IMR-90 (cell line): ENCODE measurements around the gene MTM1. TPM values are rescaled to one million over a fixed set of nuclear protein-coding genes. Genes with fewer than 3 reads are reported as not detected.

Experiments used
- ATAC-seq: fragments of 200-7000 bp; cut with Tn5 transposase; 2 replicates; pipeline ENCODE4 v1.9.1; 2020; ENCODE audit warnings: low read depth, mild to moderate bottlenecking, moderate library complexity
- BruUV-seq: library from RNA; stranded (reverse); fragments of 400-500 nt; replicated peaks from 2 replicates; lab custom pipeline; 2021; lab: Mats Ljungman, UMichigan
- CTCF ChIA-PET: fragments of 300-600 bp; formaldehyde crosslinking; extraction: SDS; loops from one replicate; lab custom pipeline; 2021; ENCODE audit warnings: antibody characterized with exemption; lab: Yijun Ruan, JAX
- POLR2A ChIA-PET: fragments of 300-600 bp; sonication (Branson Sonifier 250); formaldehyde crosslinking; loops from one replicate; lab custom pipeline; 2022; ENCODE audit warnings: antibody characterized with exemption; ENCODE audit not compliant: unreplicated experiment; lab: Charles Lee
- DNase-seq: peaks from one replicate; pipeline ENCODE4 v3.0.0; 2013
- H2AFZ ChIP-seq: replicated peaks from 2 replicates; pipeline ENCODE3; 2013; ENCODE audit warnings: low read length, mild to moderate bottlenecking; ENCODE audit not compliant: poor library complexity
- H2AK5ac ChIP-seq: 2 replicates; pipeline ENCODE4 v1.6.1; 2013; ENCODE audit warnings: low read depth, low read length, inconsistent platforms
- H2AK9ac ChIP-seq: replicated peaks from 2 replicates; pipeline ENCODE3; 2013; ENCODE audit warnings: mild to moderate bottlenecking, low read depth, low read length, moderate library complexity; ENCODE audit not compliant: poor library complexity
- H2BK120ac ChIP-seq: 2 replicates; pipeline ENCODE4 v1.6.1; 2013; ENCODE audit warnings: low read depth, low read length, inconsistent platforms
- H2BK15ac ChIP-seq: 3 replicates; pipeline ENCODE4 v1.6.1; 2013; ENCODE audit warnings: low read depth, low read length, inconsistent platforms
- H2BK20ac ChIP-seq: 2 replicates; pipeline ENCODE4 v1.6.1; 2013; ENCODE audit warnings: low read depth, mild to moderate bottlenecking, inconsistent platforms, low read length, moderate library complexity
- H2BK5ac ChIP-seq: 2 replicates; pipeline ENCODE4 v1.6.1; 2013; ENCODE audit warnings: mild to moderate bottlenecking, low read depth, low read length, inconsistent platforms; ENCODE audit not compliant: poor library complexity, severe bottlenecking
- H3K14ac ChIP-seq: replicated peaks from 2 replicates; pipeline ENCODE4 v1.6.1; 2013; ENCODE audit warnings: low read depth, low read length, inconsistent platforms
- H3K18ac ChIP-seq: 2 replicates; pipeline ENCODE4 v1.6.1; 2013; ENCODE audit warnings: low read depth, low read length, control low read depth
- H3K23ac ChIP-seq: 2 replicates; pipeline ENCODE4 v1.6.1; 2013; ENCODE audit warnings: low read depth, low read length, inconsistent platforms
- H3K27ac ChIP-seq: 2 replicates; pipeline ENCODE4 v1.5.1; 2013; ENCODE audit warnings: mild to moderate bottlenecking, control low read depth, low read length; ENCODE audit not compliant: insufficient read depth
- H3K27me3 ChIP-seq: 2 replicates; pipeline ENCODE4 v1.6.1; 2013; ENCODE audit warnings: low read length; ENCODE audit not compliant: control insufficient read depth, insufficient read depth
- H3K36me3 ChIP-seq: 2 replicates; pipeline ENCODE4 v1.6.1; 2013; ENCODE audit warnings: low read length, mixed read lengths; ENCODE audit not compliant: control insufficient read depth, insufficient read depth
- H3K4ac ChIP-seq: 2 replicates; pipeline ENCODE4 v1.6.1; 2013; ENCODE audit warnings: low read depth, low read length, inconsistent platforms
- H3K4me1 ChIP-seq: 2 replicates; pipeline ENCODE4 v1.6.1; 2013; ENCODE audit warnings: low read length, mixed read lengths; ENCODE audit not compliant: control insufficient read depth, insufficient read depth
- H3K4me2 ChIP-seq: 2 replicates; pipeline ENCODE4 v1.6.1; 2013; ENCODE audit warnings: low read depth, mild to moderate bottlenecking, control low read depth, low read length, moderate library complexity
- H3K4me3 ChIP-seq: 2 replicates; pipeline ENCODE4 v1.5.1; 2013; ENCODE audit warnings: low read depth, mild to moderate bottlenecking, control low read depth, low read length, moderate library complexity; ENCODE audit not compliant: insufficient read depth
- H3K56ac ChIP-seq: 2 replicates; pipeline ENCODE4 v1.6.1; 2013; ENCODE audit warnings: low read length, inconsistent platforms; ENCODE audit not compliant: insufficient read depth; ENCODE audit errors: extremely low read depth
- H3K79me1 ChIP-seq, 2 experiments: 2 replicates each; pipeline ENCODE4 v1.6.1; 2013; ENCODE audit warnings: low read length in 2 of 2, inconsistent platforms in 1 of 2, low read depth in 1 of 2
- H3K9ac ChIP-seq: 2 replicates; pipeline ENCODE4 v1.6.1; 2013; ENCODE audit warnings: low read depth, low read length, control low read depth
- H3K9me1 ChIP-seq: 2 replicates; pipeline ENCODE4 v1.6.1; 2013; ENCODE audit warnings: low read length, inconsistent platforms; ENCODE audit not compliant: insufficient read depth
- H3K9me3 ChIP-seq: 2 replicates; pipeline ENCODE4 v1.6.1; 2013; ENCODE audit warnings: low read length; ENCODE audit not compliant: control insufficient read depth, insufficient read depth
- H4K20me1 ChIP-seq: 2 replicates; pipeline ENCODE4 v1.6.1; 2013; ENCODE audit warnings: low read length, inconsistent platforms; ENCODE audit not compliant: insufficient read depth
- H4K5ac ChIP-seq: 2 replicates; pipeline ENCODE4 v1.6.1; 2013; ENCODE audit warnings: mild to moderate bottlenecking, low read depth, low read length, control low read depth
- H4K8ac ChIP-seq, 2 experiments: 2 replicates each; pipeline ENCODE4 v1.6.1; 2013; ENCODE audit warnings: low read depth in 2 of 2, low read length in 2 of 2, control low read depth in 1 of 2, inconsistent platforms in 1 of 2
- H4K91ac ChIP-seq: 2 replicates; pipeline ENCODE4 v1.6.1; 2013; ENCODE audit warnings: low read depth, low read length, inconsistent platforms; ENCODE audit not compliant: insufficient read depth
- CEBPB ChIP-seq: IDR thresholded peaks from 2 replicates; pipeline ENCODE4 v1.6.1; 2012; ENCODE audit warnings: low read depth, low read length, improper control_type of control experiment
- MAFK ChIP-seq: IDR thresholded peaks from 2 replicates; pipeline ENCODE4 v1.6.1; 2012; ENCODE audit warnings: low read depth, low read length, improper control_type of control experiment
- MAZ ChIP-seq: IDR thresholded peaks from 2 replicates; pipeline ENCODE4 v1.6.1; 2012; ENCODE audit warnings: low read depth, mild to moderate bottlenecking, low read length, improper control_type of control experiment, moderate library complexity, borderline replicate concordance
- RAD21 ChIP-seq: IDR thresholded peaks from 2 replicates; pipeline ENCODE4 v1.6.1; 2012; ENCODE audit warnings: low read length, improper control_type of control experiment
- WGBS, 2 experiments: methylation state at CpG; one replicate each; pipeline versions ENCODE4 v1.1.5 to v1.1.7; 2013; ENCODE audit warnings: missing lambda C conversion rate in 2 of 2; ENCODE audit not compliant: insufficient read length in 1 of 2; ENCODE audit errors: extremely low coverage in 2 of 2; 5-methylcytosine and 5-hydroxymethylcytosine counted together
- dilution Hi-C: fragments of 300-500 bp; cut with HindIII; formaldehyde crosslinking; loops from one replicate; pipeline ENCODE4 v1.14.3; 2018; ENCODE audit warnings: low sequenced_read_pairs; ENCODE audit not compliant: unreplicated experiment
- in situ Hi-C: fragments of 300-500 bp; cut with MboI; formaldehyde crosslinking; loops from 3 replicates; pipeline ENCODE4 v1.14.3; 2019; ENCODE audit warnings: low sequenced_read_pairs, inconsistent platforms, mixed read lengths
- intact Hi-C: fragments of 100-400 bp; cut with micrococcal nuclease; formaldehyde crosslinking; loops from 2 replicates; pipeline ENCODE4 v1.10.0; 2022
- polyA plus RNA-seq, 3 experiments: library from polyadenylated mRNA; depleted of rRNA; stranded (reverse); fragments of >200 nt; gene quantifications; 2 replicates each; pipeline ENCODE4 v1.2.3, GENCODE V29; 2012; ENCODE audit warnings: low replicate concordance in 1 of 3
- total RNA-seq: library from RNA; depleted of rRNA; stranded (reverse); fragments of >200 nt; gene quantifications from 2 replicates; pipeline ENCODE4 v1.2.3, GENCODE V29; 2012
- TF ChIP-seq, protein P1 (sequence below): fragments of 150-350 bp; IDR thresholded peaks from 2 replicates; pipeline ENCODE4 v1.6.1; 2017; ENCODE audit warnings: mild to moderate bottlenecking, antibody characterized with exemption, low read length, low read depth
- TF ChIP-seq, protein P2 (sequence below): fragments of 150-350 bp; IDR thresholded peaks from 2 replicates; pipeline ENCODE4 v1.6.1; 2016; ENCODE audit warnings: low read depth, mild to moderate bottlenecking, low read length, moderate library complexity, borderline replicate concordance

MTM1 gene
- total and polyA plus RNA-seq, 2 of the 4 experiments (the other 2 are of a cell fraction) = 3.8 to 5.6 TPM

- Histone ChIP-seq H3K4me2 (no peak overlapping the region), H2BK20ac (no peak overlapping the region), H3K4me3 (no peak overlapping the region), H3K27ac (no peak overlapping the region), H2AK9ac (no peak overlapping the region), H3K56ac (no peak overlapping the region), H3K23ac (no peak overlapping the region), H3K9me1 (no peaks in the 10 kb centered on the region), H2AFZ (no peak overlapping the region), H3K9ac (no peak overlapping the region), H3K9me3 (no peaks in the 10 kb centered on the region), H3K4ac (no peak overlapping the region), H4K8ac (no peak overlapping the region), H3K18ac (no peak overlapping the region), H2BK120ac (no peak overlapping the region), H4K91ac (no peak overlapping the region), H2BK15ac (no peak overlapping the region), H4K5ac (no peak overlapping the region), H3K27me3 (no peaks in the 10 kb centered on the region), H2BK5ac (no peak overlapping the region), H3K36me3 (no peaks in the 10 kb centered on the region), H3K79me1 (no peaks in the 10 kb centered on the region), H3K4me1 (no peaks in the 10 kb centered on the region), H3K14ac (no peak overlapping the region), H2AK5ac (no peak overlapping the region), H4K20me1 (no peaks in the 10 kb centered on the region)
- BruUV-seq = no TSS peak
- intact Hi-C loops = no loop called here
- ChIA-PET POLR2A (no interaction called here), CTCF (no interaction called here)
- dilution Hi-C loops = no loop called here
- TF ChIP-seq MAZ (no peak), RAD21 (no peak), CEBPB (0 out of 2 replicates have a peak, but pooled peaks have one; percentile 21), MAFK (peak; percentile 49; the same call in 1 of the 2 replicates)
- TF ChIP-seq, protein P1, sequence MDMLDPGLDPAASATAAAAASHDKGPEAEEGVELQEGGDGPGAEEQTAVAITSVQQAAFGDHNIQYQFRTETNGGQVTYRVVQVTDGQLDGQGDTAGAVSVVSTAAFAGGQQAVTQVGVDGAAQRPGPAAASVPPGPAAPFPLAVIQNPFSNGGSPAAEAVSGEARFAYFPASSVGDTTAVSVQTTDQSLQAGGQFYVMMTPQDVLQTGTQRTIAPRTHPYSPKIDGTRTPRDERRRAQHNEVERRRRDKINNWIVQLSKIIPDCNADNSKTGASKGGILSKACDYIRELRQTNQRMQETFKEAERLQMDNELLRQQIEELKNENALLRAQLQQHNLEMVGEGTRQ = no peak
- TF ChIP-seq, protein P2, sequence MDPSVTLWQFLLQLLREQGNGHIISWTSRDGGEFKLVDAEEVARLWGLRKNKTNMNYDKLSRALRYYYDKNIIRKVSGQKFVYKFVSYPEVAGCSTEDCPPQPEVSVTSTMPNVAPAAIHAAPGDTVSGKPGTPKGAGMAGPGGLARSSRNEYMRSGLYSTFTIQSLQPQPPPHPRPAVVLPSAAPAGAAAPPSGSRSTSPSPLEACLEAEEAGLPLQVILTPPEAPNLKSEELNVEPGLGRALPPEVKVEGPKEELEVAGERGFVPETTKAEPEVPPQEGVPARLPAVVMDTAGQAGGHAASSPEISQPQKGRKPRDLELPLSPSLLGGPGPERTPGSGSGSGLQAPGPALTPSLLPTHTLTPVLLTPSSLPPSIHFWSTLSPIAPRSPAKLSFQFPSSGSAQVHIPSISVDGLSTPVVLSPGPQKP = no peak
- in situ Hi-C loops = no loop called here
- no CpG with 5 or more reads among the region's 2 CpGs for WGBS, 2 experiments
- DNase-seq = no peak
- ATAC-seq = no peak
Observed at GRCh38 chrX:150655788-150656187, 87.4 kb downstream of the MTM1 start.
